8988T (cell line): ENCODE measurements around the gene SPOCK1.
"Not testable (repeated sequence)": the region's sequence is repeated elsewhere in the genome, so short reads cannot be mapped to it uniquely, and the experiment has no call there.

Source experiments
- DNase-seq: peaks from one replicate; pipeline ENCODE4 v3.0.0; 2011

SPOCK1 gene

GRCh38 chr5:136985785-136986475, 513.2 kb downstream of the SPOCK1 start:
- DNase-seq: no peak

- DNase-seq: no peak
Measured at GRCh38 chr5:136984772-136985446, 514.2 kb downstream of the SPOCK1 start.

GRCh38 chr5:136981936-136982335, 517.2 kb downstream of the SPOCK1 start:
- DNase-seq: no peak

GRCh38 chr5:136979131-136979530, 520.0 kb downstream of the SPOCK1 start:
- no peak for DNase-seq

- DNase-seq: no peak
Measured at GRCh38 chr5:136963504-136963903, 535.6 kb downstream of the SPOCK1 start.

GRCh38 chr5:136957428-136957827, 541.7 kb downstream of the SPOCK1 start:
- no peak for DNase-seq

GRCh38 chr5:136954142-136954541, 545.0 kb downstream of the SPOCK1 start:
- DNase-seq: not testable (repeated sequence)

GRCh38 chr5:136953346-136954069, 545.6 kb downstream of the SPOCK1 start:
- DNase-seq: not testable (repeated sequence)

GRCh38 chr5:136927571-136927970, 571.6 kb downstream of the SPOCK1 start:
- no peak for DNase-seq

- DNase-seq: no peak
Measured at GRCh38 chr5:136926073-136926472, 573.1 kb downstream of the SPOCK1 start.
